GM23338 (cell line): ENCODE data around the gene STK31.
"Not testable (repeated sequence)": the region's sequence is repeated elsewhere in the genome, so short reads cannot be mapped to it uniquely, and the experiment has no call there.

Experiments
- CREB1 ChIP-seq: fragments of 250-450 bp; sonication (Bioruptor Pico); IDR thresholded peaks from 2 replicates; pipeline ENCODE4 v1.5.0; 2020; ENCODE audit warnings: low read depth, mild to moderate bottlenecking, moderate library complexity
- EZH2 ChIP-seq: fragments of 200-600 bp; sonication (generic); IDR thresholded peaks from one replicate; pipeline ENCODE4 v1.8.0; 2017; ENCODE audit warnings: antibody characterized with exemption, mild to moderate bottlenecking, low read depth; ENCODE audit not compliant: unreplicated experiment
- JUNB ChIP-seq: IDR thresholded peaks from one replicate; pipeline ENCODE4 v1.6.1; 2016; ENCODE audit warnings: antibody characterized with exemption; ENCODE audit not compliant: unreplicated experiment
- POLR2AphosphoS5 ChIP-seq: IDR thresholded peaks from 2 replicates; pipeline ENCODE4 v1.6.1; 2016; ENCODE audit warnings: antibody characterized with exemption, low read depth
- TF ChIP-seq, protein P1 (sequence below), 2 experiments: fragments of 200-600 bp in 1 of 2; sonication (generic) in 1 of 2; conservative IDR thresholded peaks; 2 replicates each; pipeline versions ENCODE4 v1.5.1 to v1.6.1; 2016 to 2017; ENCODE audit warnings: antibody characterized with exemption in 2 of 2, low read depth in 2 of 2, mild to moderate bottlenecking in 2 of 2, moderate library complexity in 1 of 2
- TF ChIP-seq, protein P2 (sequence below): IDR thresholded peaks from one replicate; pipeline ENCODE4 v1.6.1; 2018; ENCODE audit warnings: antibody characterized with exemption; ENCODE audit not compliant: unreplicated experiment

DNA sequence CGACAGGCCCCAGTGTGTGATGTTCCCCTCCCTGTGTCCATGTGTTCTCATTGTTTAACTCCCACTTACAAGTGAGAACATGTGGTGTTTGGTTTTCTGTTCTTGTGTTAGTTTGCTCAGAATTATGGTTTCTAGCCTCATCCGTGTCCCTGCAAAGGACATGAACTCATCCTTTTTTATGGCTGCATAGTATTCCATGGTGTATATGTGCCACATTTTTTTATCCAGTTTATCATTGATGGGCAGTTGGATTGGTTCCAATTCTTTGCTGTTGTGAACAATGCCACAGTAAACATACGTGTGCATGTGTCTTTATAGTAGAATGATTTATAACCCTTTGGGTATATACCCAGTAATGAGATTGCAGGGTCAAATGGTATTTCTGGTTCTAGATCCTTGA lies 166.5 kb downstream of the STK31 start:
- TF ChIP-seq, protein P1, sequence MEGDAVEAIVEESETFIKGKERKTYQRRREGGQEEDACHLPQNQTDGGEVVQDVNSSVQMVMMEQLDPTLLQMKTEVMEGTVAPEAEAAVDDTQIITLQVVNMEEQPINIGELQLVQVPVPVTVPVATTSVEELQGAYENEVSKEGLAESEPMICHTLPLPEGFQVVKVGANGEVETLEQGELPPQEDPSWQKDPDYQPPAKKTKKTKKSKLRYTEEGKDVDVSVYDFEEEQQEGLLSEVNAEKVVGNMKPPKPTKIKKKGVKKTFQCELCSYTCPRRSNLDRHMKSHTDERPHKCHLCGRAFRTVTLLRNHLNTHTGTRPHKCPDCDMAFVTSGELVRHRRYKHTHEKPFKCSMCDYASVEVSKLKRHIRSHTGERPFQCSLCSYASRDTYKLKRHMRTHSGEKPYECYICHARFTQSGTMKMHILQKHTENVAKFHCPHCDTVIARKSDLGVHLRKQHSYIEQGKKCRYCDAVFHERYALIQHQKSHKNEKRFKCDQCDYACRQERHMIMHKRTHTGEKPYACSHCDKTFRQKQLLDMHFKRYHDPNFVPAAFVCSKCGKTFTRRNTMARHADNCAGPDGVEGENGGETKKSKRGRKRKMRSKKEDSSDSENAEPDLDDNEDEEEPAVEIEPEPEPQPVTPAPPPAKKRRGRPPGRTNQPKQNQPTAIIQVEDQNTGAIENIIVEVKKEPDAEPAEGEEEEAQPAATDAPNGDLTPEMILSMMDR (conservative IDR thresholded peaks at IDR 0.05; ENCODE audit: low read depth in 2 of 2) = not testable (repeated sequence)
- TF ChIP-seq EZH2; CREB1 (CRISPR knock-in tag); POLR2AphosphoS5; JUNB: not testable (repeated sequence)
- TF ChIP-seq, protein P2, sequence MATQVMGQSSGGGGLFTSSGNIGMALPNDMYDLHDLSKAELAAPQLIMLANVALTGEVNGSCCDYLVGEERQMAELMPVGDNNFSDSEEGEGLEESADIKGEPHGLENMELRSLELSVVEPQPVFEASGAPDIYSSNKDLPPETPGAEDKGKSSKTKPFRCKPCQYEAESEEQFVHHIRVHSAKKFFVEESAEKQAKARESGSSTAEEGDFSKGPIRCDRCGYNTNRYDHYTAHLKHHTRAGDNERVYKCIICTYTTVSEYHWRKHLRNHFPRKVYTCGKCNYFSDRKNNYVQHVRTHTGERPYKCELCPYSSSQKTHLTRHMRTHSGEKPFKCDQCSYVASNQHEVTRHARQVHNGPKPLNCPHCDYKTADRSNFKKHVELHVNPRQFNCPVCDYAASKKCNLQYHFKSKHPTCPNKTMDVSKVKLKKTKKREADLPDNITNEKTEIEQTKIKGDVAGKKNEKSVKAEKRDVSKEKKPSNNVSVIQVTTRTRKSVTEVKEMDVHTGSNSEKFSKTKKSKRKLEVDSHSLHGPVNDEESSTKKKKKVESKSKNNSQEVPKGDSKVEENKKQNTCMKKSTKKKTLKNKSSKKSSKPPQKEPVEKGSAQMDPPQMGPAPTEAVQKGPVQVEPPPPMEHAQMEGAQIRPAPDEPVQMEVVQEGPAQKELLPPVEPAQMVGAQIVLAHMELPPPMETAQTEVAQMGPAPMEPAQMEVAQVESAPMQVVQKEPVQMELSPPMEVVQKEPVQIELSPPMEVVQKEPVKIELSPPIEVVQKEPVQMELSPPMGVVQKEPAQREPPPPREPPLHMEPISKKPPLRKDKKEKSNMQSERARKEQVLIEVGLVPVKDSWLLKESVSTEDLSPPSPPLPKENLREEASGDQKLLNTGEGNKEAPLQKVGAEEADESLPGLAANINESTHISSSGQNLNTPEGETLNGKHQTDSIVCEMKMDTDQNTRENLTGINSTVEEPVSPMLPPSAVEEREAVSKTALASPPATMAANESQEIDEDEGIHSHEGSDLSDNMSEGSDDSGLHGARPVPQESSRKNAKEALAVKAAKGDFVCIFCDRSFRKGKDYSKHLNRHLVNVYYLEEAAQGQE = not testable (repeated sequence)
